Mucosa of stomach (tissue), 1 donor: ENCODE measurements around the gene HSD17B11.
"Not testable (repeated sequence)": the region's sequence is repeated elsewhere in the genome, so short reads cannot be mapped to it uniquely, and the experiment has no call there.

Experiments used
- H3K27me3 ChIP-seq: one replicate; pipeline ENCODE4 v1.7.0; 2013; ENCODE audit warnings: mild to moderate bottlenecking, low read length; ENCODE audit not compliant: control insufficient read depth, insufficient read depth
- H3K36me3 ChIP-seq: one replicate; pipeline ENCODE4 v1.7.0; 2013; ENCODE audit warnings: low read length; ENCODE audit not compliant: control insufficient read depth, insufficient read depth
- H3K4me1 ChIP-seq: one replicate; pipeline ENCODE4 v1.7.0; 2013; ENCODE audit warnings: mild to moderate bottlenecking, low read length; ENCODE audit not compliant: control insufficient read depth, insufficient read depth
- H3K4me3 ChIP-seq: one replicate; pipeline ENCODE4 v1.7.0; 2013; ENCODE audit warnings: low read length
- H3K9ac ChIP-seq: one replicate; pipeline ENCODE4 v1.7.0; 2013; ENCODE audit warnings: mild to moderate bottlenecking, low read length, moderate library complexity
- H3K9me3 ChIP-seq: one replicate; pipeline ENCODE4 v1.7.0; 2013; ENCODE audit warnings: mild to moderate bottlenecking, low read length, moderate library complexity; ENCODE audit not compliant: control insufficient read depth
- donor health status: Pancreatic carcinoma.

HSD17B11 gene

DNA sequence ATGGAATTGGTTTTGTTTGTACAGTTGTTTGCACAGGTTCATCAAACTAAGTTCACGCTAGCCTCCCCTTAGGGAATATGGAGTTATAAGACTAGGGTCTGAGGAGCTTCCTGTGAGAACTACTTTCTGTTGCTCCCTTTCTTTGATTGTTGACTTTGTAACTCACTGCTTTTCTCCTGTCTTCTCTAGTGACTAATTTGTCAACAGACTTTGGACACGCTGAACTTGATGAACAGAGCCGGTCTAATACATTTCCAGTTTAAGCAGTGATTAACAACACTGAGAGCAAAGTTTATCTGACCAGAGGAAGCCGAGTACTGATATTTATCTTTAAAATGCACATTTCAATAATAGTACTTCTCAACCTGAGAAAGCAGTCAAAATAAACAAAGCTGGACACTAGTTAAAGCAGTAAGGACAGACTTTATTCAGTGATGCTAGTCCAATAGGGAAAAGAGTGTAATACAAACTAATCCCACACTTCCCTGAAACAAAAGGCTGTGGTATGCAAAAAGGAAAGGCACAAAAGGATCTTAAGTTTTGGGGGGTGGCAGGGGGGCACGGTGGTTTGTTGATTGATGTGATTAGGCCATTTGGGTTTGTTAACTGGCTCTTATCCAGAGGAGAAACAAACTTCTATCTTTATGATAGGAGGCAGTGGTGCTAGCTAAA is 28.7 kb upstream of the HSD17B11 start:
- Histone ChIP-seq H3K9ac (no peak overlapping the region), H3K4me1 (peaks cover 23% of the 10 kb centered on the region), H3K9me3 (no peaks in the 10 kb centered on the region), H3K27me3 (no peaks in the 10 kb centered on the region), H3K36me3 (no peaks in the 10 kb centered on the region), H3K4me3 (no peak overlapping the region)

DNA sequence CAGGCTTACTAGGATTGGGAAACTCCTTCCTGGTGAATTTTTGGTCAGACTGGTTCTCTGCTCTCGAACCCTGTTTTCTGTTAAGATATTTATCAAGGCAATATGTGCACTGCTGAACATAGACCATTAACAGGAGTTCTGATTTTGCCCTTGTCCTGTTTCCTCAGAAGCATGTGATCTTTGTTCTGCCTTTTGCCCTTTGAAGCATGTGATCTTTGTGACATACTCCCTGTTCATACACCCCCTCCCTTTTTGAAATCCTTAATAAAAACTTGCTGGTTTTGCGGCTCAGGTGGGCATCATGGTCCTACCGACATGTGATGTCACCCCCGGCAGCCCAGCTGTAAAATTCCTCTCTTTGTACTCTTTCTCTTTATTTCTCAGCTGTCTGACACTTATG is 27.4 kb upstream of the HSD17B11 start:
- not testable (repeated sequence) for H3K9me3 ChIP-seq, H3K9ac ChIP-seq, H3K4me3 ChIP-seq, H3K36me3 ChIP-seq, H3K27me3 ChIP-seq
- H3K4me1 ChIP-seq, result peaks cover 17% of the 10 kb centered on the region

DNA sequence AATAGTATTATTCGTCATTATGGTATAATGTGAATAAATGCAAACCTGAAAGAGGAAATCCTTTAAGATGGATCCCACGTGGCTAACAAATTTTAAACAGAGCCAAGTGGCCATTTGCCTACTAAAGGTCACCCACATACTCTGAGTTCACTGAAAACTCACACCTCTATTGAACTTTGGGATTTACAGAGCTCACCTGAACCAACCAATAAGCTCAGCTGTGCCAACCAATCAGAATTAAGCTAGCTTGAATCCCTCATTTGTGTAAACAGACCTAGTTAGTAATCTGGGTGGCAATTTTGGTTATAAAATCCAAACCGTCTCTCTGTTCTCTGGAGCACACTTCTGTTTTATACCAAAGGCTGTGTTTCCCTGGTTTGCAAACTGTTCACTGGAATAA is 26.0 kb upstream of the HSD17B11 start:
- H3K36me3 ChIP-seq, result no peaks in the 10 kb centered on the region
- H3K4me1 ChIP-seq, result peaks cover 17% of the 10 kb centered on the region
- no peak overlapping the region for H3K4me3 ChIP-seq
- no peak overlapping the region for H3K9ac ChIP-seq
- no peaks in the 10 kb centered on the region for H3K27me3 ChIP-seq
- H3K9me3 ChIP-seq, result no peaks in the 10 kb centered on the region

DNA sequence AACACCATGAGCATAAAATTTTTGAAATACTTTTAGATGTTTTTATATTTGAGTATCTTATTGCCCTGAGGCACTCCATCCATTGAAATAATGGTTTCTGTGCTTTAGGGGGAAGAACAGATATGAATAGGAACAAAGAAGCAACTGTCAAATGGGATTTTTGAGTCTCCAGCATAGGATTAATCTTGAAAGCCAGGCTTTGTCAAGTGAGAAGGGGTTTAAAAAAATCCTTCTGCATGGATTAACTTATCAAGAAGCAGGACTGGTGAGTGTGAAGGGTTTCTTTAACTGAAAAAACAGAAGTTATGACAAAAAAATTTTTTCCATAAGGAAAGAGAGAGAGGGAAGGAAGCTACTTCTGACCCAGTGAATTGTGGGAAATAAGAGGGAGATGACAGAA is 23.8 kb upstream of the HSD17B11 start:
- no peaks in the 10 kb centered on the region for H3K27me3 ChIP-seq
- no peak overlapping the region for H3K9ac ChIP-seq
- H3K4me1 ChIP-seq, result peaks cover 15% of the 10 kb centered on the region
- no peaks in the 10 kb centered on the region for H3K9me3 ChIP-seq
- H3K36me3 ChIP-seq, result no peaks in the 10 kb centered on the region
- no peak overlapping the region for H3K4me3 ChIP-seq

DNA sequence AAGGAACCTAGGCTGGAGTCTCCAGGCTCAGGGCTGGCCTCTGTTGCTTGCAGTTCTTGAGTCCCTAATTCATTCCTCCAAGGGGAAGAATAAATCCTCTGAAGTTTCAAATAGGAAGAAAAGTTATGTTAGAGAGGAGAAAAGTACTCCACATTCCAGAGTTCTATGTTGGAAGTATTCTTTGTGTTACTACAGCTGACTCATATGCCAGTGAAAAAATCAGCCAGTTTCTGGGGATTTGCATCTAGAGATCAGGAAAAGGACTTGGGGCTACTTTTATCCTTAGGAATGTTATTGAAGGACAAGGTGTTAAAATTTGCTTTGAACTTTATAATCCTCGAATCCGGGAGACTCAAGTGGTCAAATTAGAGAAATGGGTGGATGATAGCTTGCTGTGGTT is 19.7 kb upstream of the HSD17B11 start:
- Histone ChIP-seq H3K9me3 (no peaks in the 10 kb centered on the region), H3K4me3 (no peak overlapping the region), H3K9ac (no peak overlapping the region), H3K27me3 (no peaks in the 10 kb centered on the region), H3K4me1 (peaks cover 19% of the 10 kb centered on the region), H3K36me3 (no peaks in the 10 kb centered on the region)

DNA sequence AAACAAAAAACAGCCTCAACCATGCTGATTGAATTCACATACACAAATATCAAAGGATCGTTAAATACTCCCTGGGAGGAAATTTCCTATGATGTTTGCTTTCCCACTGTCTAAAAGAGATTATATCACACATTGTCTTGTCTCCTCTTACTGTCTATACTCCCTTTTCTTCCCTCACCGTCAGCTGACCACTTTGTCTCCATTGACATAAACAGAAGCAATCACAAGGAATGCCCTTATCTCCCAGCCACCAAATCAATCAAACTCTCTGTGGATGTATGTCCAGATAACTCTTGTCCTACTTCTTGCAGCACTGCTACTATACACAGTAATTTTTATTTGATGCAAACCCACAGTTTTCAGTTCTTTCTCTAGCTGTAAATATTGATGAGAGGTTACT is 19.2 kb upstream of the HSD17B11 start:
- Histone ChIP-seq H3K9ac (no peak overlapping the region), H3K9me3 (no peaks in the 10 kb centered on the region), H3K4me1 (peaks cover 23% of the 10 kb centered on the region), H3K36me3 (no peaks in the 10 kb centered on the region), H3K27me3 (no peaks in the 10 kb centered on the region), H3K4me3 (no peak overlapping the region)

DNA sequence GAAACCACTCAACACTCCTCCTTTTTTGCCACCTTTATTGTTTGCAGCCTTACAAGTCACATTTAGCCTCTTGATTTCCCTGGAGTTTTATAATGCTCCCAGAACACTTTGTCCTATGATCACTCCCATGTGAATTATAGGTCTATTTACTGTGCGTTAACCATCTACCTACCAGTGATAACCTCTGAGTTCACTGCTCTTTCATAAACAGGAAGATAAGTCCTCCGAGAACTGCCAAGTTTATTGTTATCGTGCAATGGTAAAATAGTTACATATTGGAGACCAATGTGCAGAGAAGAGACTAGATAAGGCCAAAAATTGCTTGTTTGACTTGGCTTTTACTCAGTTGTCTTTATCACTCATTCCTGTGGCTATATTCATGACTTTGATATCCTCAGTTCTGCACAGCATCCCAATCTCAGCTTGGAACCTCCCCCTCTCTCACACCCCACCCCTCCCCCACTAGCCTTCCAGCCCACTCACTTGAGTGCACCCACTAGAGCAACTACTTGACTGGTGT is 18.5 kb upstream of the HSD17B11 start:
- Histone ChIP-seq H3K9me3 (no peaks in the 10 kb centered on the region), H3K4me1 (peaks cover 23% of the 10 kb centered on the region), H3K27me3 (no peaks in the 10 kb centered on the region), H3K4me3 (no peak overlapping the region), H3K9ac (no peak overlapping the region), H3K36me3 (no peaks in the 10 kb centered on the region)

DNA sequence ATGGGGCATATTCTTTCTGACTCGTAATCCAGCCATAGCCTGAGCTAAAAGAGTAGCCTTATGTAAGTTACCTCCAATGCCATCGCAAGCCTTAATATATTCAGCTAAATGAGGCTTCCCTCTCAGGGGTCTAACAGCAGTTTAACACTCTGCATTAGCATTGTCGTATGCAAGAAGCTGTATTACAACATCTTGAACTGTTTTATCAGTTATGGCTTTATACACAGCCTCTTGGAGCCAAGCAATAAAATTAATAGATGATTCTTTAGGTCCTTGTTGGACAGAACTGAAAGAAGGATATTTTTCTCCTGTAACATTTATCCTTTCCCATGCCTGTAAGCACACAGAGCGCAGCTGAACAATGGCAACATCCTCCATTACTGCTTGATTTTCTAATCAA is 15.9 kb upstream of the HSD17B11 start:
- not testable (repeated sequence) for H3K27me3 ChIP-seq, H3K4me3 ChIP-seq, H3K9ac ChIP-seq, H3K9me3 ChIP-seq, H3K36me3 ChIP-seq
- H3K4me1 ChIP-seq, result peaks cover 23% of the 10 kb centered on the region

DNA sequence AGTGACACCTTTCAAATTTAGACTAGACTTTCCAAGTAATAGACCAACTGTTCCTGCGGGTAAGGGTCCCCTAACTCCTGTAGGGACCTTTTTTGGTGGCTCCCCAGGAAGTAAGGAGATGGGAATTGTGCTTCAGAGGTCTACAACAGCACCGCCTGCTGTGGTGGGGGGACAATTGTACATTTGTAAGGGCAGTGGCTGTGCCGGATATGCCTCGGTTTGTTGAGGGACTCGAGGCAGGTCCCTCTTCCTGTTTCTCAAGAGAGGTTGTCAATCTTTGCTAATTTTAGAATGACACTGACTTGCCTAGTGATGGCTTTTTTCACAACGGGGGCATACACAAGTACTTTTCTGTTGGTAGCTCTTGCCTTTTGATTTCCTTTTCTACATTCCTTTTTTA is 15.5 kb upstream of the HSD17B11 start:
- H3K27me3 ChIP-seq, result no peaks in the 10 kb centered on the region
- H3K9me3 ChIP-seq, result no peaks in the 10 kb centered on the region
- no peaks in the 10 kb centered on the region for H3K36me3 ChIP-seq
- peaks cover 23% of the 10 kb centered on the region for H3K4me1 ChIP-seq
- H3K9ac ChIP-seq, result no peak overlapping the region
- no peak overlapping the region for H3K4me3 ChIP-seq

DNA sequence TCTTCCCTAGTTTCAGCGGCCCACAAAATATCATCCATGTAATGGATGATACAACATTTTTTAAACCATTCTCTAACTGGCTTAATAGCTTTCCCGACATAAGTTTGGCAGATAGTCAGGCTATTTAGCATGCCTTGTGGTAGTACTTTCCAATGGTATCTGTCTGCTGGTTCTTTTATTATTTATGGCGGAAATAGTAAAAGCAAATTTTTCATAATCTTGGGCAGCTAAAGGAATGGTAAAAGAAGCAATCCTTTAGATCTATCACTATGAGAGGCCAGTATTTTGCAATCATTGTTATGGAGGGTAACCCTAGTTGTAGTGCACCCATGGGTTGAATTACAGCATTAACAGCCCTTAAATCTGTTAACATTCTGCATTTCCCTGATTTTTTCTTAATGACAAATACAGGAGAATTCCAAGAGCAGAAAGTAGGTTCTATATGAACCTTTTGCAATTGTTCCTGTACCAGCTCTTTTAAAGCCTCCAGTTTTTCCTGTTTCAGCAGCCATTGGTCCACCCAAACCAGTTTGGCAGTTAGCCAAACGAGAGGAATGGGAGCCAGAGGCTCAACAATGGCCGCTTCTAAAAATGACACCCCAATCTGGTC is 14.3 kb upstream of the HSD17B11 start:
- Histone ChIP-seq H3K9me3 (no peaks in the 10 kb centered on the region), H3K9ac (no peak overlapping the region), H3K27me3 (no peaks in the 10 kb centered on the region), H3K4me1 (peaks cover 22% of the 10 kb centered on the region), H3K4me3 (no peak overlapping the region), H3K36me3 (no peaks in the 10 kb centered on the region)

DNA sequence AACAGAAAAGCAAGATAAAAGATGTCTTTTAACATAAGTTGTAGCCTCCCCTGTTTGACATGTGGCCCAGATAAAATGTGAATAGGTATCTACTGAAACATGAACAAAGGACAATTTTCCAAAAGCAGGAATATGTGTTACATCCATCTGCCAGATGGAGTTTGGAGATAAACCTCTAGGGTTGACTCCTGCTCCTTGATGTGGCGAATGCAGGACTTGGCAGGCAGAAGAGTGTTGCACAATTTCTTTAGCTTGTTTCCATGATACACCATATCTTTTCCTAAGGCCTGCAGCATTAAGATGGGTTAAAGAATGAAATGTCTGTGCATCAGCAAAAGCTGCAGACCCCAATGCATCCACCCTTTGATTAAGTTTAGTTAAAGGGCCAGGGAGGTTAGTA is 12.7 kb upstream of the HSD17B11 start:
- not testable (repeated sequence) for H3K36me3 ChIP-seq, H3K4me1 ChIP-seq, H3K9me3 ChIP-seq, H3K9ac ChIP-seq, H3K4me3 ChIP-seq, H3K27me3 ChIP-seq

DNA sequence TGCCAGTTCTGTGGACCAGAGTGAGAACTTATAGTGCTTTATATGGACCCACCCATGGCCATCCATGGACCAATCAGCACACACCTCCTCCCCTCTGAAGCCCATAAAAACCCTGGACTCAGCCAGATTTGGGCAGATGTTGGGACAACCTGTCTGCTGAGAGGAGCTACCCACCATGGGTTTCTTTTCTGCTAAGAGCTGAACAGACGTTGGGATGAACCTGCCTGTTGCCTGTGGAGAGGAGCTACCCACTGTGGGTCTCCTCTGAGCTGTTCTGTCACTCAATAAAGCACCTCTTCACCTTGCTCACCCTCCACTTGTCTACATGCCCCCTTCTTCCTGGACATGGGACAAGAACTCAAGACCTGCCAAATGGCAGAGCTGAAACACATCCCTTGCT is 9.0 kb upstream of the HSD17B11 start:
- no peak overlapping the region for H3K9ac ChIP-seq
- H3K27me3 ChIP-seq, result no peaks in the 10 kb centered on the region
- no peaks in the 10 kb centered on the region for H3K36me3 ChIP-seq
- H3K4me1 ChIP-seq, result no peaks in the 10 kb centered on the region
- no peaks in the 10 kb centered on the region for H3K9me3 ChIP-seq
- H3K4me3 ChIP-seq, result no peak overlapping the region
